C4-2B (cell line): Measurements from ENCODE around the gene ZSCAN10.

Experiments
- H3K27ac ChIP-seq: fragments of 450-650 bp; 2 replicates; pipeline ENCODE4 v1.5.1; 2017
- ZFX ChIP-seq: fragments of 450-650 bp; IDR thresholded peaks from 2 replicates; pipeline ENCODE4 v1.6.1; 2017
- TF ChIP-seq, protein P1 (sequence below): fragments of 450-650 bp; conservative IDR thresholded peaks from 2 replicates; pipeline ENCODE4 v1.5.1; 2017; ENCODE audit warnings: mild to moderate bottlenecking

Gene ZSCAN10

DNA sequence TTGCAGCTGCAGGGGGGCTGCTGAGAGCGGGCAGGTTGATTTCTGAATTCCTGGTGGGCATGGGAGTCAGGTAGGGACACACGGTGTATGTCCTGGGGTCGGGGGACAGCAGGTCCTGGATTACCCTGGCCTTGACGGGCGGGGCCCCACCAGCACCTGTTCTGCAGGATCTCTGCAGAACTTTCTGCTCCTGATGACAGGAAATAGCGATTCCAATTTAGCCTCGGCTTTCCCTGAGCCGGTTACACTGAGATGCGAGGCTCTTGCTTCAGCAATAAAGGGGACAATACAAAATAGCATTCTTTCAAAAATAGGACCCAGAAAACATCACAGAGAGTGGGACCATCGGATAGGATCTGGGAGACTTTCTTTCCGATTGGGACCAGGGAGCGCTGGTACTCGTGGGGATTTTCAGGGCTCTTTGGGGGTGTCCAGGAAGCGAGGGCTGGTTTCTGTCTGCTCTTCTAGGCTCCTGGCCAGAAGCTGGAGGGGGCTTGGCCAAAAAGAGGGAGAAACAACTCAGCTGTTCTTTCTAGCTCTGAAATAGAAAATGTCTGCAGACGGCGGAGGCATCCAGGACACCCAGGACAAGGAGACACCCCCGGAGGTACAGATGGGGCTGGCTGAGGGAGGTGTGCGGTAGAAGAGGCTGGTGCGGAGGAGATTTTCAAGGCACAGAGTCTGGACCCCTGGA is 13.9 kb upstream of the ZSCAN10 start:
- peak overlapping the region; percentile 80 for H3K27ac ChIP-seq
- TF ChIP-seq, protein P1, sequence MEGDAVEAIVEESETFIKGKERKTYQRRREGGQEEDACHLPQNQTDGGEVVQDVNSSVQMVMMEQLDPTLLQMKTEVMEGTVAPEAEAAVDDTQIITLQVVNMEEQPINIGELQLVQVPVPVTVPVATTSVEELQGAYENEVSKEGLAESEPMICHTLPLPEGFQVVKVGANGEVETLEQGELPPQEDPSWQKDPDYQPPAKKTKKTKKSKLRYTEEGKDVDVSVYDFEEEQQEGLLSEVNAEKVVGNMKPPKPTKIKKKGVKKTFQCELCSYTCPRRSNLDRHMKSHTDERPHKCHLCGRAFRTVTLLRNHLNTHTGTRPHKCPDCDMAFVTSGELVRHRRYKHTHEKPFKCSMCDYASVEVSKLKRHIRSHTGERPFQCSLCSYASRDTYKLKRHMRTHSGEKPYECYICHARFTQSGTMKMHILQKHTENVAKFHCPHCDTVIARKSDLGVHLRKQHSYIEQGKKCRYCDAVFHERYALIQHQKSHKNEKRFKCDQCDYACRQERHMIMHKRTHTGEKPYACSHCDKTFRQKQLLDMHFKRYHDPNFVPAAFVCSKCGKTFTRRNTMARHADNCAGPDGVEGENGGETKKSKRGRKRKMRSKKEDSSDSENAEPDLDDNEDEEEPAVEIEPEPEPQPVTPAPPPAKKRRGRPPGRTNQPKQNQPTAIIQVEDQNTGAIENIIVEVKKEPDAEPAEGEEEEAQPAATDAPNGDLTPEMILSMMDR, result no peak
- TF ChIP-seq ZFX, result no peak

GRCh38 chr16:3112058-3112880 is 13.2 kb upstream of the ZSCAN10 start, which contains the start of gene ZNF205:
ZNF205 (plus strand) TSS chr16:3112586; CDS start chr16:3113431, 845 bp downstream.
- peak within 1 kb of the TSS; percentile 80 for H3K27ac ChIP-seq
- no peak for TF ChIP-seq ZFX
- TF ChIP-seq, protein P1, result no peak

GRCh38 chr16:3106205-3106928 is 7.3 kb upstream of the ZSCAN10 start:
- H3K27ac ChIP-seq, result peak overlapping the region; percentile 93

DNA sequence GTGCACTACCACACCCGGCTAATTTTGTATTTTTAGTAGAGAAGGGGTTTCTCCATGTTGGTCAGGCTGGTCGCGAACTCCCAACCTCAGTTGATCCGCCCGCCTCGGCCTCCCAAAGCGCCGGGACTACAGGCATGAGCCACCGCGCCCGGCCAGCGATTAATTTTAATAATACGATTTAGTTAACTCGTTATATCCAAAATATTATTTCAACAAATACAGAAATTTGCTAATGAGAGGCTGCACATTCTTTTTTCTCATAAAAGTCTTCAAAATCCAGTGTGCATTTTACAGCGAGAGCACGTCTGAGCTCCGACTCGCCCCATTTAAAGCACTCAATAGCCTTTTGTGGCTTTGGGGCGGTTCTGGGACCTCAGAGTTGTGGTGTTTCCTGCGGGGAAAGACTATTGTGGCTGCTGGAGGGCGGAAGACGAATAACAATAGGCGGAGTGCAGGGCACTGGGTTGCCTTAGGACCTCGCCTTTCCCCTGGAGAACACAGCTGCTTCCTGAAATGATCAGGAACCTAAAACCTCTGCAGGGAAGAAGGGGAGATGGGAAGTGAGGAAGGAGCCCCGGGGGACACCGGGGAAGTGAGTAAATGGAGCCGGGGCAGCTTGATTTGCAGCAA is 2.9 kb upstream of the ZSCAN10 start:
- no peak overlapping the region for H3K27ac ChIP-seq
- TF ChIP-seq ZFX, result no peak
- TF ChIP-seq, protein P1, result no peak

More at GRCh38 chr16:3106205-3106928, 7.3 kb upstream of the ZSCAN10 start:
- TF ChIP-seq ZFX, result peak; percentile 56; the same call in 1 of the 2 replicates
- TF ChIP-seq, protein P1, result no peak

- TF ChIP-seq ZFX, result no peak
- TF ChIP-seq, protein P1, result peak; percentile 81
- no peak overlapping the region for H3K27ac ChIP-seq
Measured at GRCh38 chr16:3101018-3101840, 2.1 kb upstream of the ZSCAN10 start.

- TF ChIP-seq, protein P1, result no peak
- no peak for TF ChIP-seq ZFX
- H3K27ac ChIP-seq, result peak overlapping the region; percentile 25; the same call in 1 of the 2 replicates
Measured at GRCh38 chr16:3099732-3100499, 822 bp upstream of the ZSCAN10 start.
